ENCODE measurements around the gene HIF3A.

Gene HIF3A

DNA sequence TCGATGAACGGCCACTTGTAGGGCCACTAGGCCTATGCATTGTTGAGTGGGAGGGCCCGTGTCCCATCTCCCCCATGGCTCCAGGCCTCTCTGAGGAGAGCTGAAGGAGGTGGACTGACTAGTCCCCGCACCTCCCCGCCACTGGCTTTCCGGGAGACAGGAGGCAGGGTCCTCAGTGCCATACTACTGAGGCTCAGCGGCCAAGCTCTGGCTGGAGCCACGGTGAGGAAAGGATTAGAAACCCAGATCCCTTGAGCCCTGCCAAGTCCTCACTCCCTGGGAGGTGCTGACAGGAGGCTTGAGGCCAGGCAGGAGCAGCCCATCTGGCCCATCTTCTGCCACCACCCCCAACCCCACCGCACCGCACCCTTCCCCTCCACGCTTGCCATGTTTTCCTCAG lies 87.6 kb downstream of the HIF3A start:
- no peak for DNase-seq (ENCODE audit: low read depth)

DNA sequence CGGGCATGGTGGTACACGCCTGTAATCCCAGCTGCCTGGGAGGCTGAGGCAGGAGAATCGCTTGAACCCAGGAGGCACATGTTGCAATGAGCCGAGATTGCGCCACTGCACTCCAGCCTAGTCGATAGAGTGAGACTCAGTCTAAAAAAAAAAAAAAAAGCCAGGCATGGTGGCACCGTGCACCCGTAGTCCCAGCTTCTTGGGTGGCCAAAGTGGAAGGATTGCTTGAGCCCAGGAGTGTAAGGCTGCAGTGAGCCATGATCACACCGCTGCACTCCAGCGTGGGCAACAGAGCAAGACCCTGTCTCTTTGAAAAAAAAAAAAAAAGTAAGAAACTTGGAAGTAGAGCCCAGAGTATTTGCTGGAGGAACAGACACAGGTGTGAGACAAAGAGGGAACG lies 88.8 kb downstream of the HIF3A start:
- no peak for DNase-seq (ENCODE audit: low read depth)

DNA sequence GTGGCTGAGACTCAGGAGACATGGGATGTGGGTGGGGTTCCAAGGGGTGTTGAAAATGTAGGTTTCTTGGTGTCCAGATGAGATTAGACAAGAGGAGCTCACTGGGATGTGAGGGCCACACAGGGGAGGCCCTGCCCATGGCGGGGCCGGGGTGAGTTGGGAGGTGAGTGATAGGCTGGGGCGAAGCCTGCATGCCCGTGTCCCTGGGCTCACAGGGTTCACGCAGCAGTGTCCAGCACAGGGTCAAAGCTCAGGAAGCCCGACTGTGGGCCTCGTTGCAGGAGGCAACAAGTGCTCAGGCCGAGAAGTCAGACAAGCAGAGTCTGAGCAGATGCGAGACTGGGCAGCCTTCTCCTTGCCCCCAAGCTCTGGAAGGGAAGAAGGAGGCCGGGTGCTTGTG lies 89.3 kb downstream of the HIF3A start:
- no peak for DNase-seq (ENCODE audit: low read depth)

DNA sequence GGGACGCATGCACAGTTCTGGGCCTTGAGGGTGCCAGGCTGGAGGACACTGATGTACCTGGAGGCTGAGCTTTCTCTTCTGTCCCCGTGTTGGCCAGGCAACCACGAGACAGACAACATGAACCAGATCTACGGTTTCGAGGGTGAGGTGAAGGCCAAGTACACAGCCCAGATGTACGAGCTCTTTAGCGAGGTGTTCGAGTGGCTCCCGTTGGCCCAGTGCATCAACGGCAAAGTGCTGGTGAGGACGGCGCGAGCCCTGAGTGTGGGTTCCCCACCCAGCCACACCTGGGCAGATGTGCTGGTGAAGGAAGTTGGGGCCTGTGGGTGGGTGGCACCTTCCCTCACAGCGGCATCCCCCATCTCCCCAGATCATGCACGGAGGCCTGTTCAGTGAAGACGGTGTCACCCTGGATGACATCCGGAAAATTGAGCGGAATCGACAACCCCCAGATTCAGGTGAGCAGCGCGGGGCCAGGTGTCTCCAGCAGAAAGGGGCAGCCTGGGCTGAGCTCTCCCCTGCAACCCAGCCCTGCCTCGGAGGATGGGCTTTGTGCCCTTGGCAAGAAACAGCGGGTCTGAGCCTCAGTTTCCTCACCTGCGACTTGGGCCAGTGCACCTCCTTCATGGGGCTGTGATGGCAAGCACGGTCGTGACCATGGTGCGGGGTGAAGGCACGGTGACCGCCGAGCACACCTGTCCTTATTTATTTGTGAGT lies 90.3 kb downstream of the HIF3A start:
- no peak for DNase-seq (ENCODE audit: low read depth)

DNA sequence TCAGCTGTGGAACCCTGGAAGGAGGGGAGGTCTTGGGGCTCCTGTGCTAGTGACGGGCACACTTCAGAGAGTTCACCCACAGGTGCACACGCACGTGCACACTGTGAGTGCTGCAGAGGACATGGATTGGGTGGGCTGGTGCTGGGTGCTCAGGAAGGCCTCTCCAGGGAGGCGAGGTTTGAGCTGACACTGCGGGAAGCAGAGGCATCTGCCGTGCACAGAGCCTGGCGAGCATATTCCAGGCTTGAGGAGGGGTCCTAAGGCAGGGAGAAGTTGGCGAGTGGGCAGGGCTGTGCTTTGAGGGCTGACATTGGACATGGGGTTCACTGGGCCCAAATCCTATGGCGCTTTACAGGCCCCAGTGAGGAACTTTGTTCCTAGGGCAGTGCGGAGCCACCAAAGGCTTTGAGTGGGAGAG lies 90.9 kb downstream of the HIF3A start:
- DNase-seq (ENCODE audit: low read depth) = no peak

DNA sequence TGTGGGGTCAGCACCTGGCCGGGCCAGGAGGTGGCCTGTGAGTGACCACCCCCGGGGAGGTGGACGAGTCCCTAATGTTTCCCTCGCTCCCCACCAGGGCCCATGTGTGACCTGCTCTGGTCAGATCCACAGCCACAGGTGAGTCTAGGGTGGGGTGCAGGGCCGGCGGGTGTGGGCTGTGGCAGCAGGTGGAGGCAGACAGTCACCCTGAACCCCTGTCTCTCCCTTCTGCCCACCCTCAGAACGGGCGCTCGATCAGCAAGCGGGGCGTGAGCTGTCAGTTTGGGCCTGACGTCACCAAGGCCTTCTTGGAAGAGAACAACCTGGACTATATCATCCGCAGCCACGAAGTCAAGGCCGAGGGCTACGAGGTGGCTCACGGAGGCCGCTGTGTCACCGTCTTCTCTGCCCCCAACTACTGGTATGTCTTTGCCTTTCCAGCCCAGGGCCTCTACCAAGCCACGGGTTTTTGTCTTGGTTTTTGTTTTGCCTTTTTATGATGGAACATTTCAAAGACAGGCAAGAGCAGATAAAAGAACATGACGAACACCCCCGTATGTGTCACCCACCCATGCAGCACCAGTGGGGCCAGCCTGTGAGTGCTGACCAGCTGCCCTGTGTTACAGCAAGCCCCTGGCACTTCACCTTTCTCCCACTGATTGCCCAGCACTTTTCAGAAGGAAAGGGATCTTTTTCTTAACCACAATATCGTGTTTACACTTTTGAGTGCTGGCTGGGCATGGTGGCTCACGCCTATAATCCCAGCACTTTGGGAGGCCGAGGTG lies 91.7 kb downstream of the HIF3A start:
- DNase-seq (ENCODE audit: low read depth) = no peak

DNA sequence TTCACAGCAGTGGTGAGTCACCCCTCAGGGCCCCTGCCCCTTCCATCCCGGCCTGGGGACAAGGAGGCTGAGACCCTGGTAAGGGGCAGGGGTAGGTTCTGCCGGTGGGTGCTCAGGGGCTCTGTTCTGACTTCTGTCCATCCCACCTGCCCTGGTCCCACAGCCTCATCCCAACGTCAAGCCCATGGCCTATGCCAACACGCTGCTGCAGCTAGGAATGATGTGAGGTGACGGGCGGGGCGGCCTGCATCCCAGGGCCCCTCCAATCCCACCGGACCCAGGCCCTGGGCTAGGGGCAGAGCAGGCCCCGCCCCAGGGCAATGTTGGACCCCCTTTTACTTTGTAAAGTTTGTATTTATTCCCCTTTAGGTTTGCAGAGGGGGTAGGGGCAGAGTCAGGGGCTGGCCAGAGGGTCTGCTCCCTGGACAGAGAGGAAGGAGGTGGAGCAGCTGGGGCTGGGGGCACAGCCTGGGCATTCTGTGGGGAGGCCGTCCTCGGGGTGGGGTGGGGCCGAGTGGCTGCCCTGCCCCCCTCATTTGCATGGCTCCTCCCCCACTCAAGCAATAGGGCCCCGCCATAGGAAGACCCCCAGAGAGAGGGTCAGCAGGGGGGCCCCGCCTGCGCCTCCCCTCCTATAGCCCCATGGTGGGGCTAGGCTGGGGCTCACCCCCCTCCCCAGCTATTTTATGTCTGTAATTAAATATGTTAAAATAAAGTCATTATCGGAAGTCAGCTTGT lies 93.4 kb downstream of the HIF3A start:
- DNase-seq (ENCODE audit: low read depth) = no peak

DNA sequence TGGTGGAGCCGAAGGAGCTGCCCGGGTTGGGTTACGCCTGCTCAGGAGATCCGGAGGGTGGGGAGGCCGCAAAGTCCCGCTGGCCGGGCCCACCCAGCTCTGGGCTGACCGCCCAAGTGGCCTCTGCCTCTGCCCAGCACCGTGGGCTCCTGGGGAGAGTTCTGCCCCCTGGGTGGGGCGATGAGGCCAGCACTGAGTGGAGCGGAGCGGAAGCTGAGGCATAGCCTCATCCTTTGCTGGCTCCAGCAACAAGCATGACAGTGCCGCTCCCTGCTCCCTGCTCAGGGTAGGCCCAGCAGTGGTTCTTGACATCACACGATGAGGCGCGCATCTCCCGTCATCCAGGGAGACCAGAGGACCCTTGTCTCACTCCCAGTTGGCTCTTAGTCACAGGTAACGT lies 94.0 kb downstream of the HIF3A start:
- DNase-seq (ENCODE audit: low read depth) = no peak

DNA sequence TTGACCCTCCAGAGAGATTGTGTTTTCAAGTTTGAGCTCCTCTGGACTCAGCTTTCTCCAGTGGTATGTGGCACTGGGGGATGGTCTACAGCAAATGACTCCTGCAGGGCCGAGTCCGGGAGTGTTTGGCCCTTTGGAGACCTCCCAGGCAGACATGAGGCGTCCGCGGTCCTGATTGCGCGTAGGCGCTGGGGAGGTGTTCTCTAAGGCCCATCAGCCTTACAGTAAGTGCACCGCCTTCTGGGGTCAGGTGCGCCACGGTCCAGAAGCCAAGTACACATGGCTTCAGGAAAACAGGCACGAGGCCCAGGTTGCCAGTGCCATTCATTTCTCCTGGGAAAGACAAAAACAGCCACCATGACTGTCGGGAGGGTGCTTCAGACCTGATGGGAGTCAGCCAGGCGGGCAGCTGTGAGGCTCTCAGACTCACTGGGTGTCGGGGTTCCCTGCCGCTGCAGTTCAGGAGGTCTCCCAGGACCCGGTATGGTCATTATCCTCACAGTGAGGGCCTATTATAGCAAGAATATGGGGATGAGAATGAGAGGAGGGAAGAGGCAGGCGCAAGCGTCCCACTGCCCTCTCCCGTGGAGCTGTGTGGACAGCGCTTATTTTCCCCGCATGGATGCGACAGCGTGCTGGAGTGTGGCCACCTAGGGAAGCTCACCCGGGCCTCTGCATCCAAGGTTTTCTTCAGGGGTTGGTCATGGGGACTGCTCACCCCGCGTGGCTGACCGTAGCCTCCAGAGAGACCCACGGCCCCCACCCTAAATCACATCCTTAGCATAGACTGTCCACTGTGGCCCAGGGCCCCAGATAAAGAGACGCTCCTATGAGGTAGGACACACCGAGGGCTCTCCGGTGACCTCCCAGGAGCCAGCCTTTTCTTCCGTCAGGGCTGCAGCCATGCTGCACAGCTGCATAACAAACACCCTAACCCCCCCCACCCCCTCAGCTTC lies 94.7 kb downstream of the HIF3A start:
- no peak for DNase-seq (ENCODE audit: low read depth)

DNA sequence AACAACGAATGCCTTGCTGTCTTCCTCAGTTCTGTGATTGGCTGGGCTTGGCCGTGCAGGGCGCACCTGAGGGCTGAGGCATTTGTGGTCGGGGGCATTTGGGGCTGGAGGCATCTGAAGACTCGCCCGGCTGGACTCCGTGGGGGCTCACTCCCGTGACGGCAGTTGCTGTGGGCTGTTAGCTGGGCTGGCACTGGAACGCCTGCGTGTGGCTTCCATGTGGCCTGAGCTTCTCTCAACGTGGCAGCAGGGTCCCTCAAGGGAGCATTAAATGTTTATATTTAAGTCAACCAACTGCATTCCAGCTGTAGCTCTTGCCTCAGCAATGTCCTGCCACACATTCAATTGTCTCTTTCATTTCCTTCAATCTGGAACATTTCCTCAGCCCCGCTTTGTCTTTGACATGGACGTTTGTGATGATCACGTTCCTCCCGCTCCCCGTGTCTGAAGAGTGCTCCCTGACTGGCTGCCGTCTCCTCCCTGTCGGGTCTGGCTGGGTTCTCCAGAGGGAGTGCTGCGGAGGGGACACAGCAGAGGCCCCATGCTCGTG lies 95.5 kb downstream of the HIF3A start:
- no peak for DNase-seq (ENCODE audit: low read depth)

DNA sequence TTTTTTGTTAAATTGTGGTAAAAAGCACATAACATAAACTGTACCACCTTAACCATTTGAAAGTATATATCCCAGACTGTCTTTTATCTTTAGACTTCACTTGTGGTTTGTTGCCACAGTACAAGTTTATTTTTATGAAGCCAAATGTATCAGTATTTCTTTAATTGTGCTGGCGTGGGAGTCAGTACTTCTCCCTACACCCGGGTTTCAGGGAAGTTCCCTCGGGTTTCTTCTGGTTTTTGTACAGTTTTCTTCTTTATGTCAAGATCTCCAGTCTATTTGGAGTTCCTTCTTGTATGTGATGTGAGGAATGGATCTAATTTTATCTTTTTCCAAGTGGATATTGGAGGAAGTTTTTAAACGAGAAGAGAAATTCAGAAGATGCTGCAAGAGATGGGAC lies 96.0 kb downstream of the HIF3A start:
- DNase-seq (ENCODE audit: low read depth) = no peak
